Activated CD4-positive, alpha-beta T cell treated with anti-CD3 and anti-CD28 coated beads, Interleukin-2, amount 10 ng/mL, durations not matched to agents 24 days and 14 days (primary cell): ENCODE data around the gene SMOC2. TPM values are rescaled to one million over a fixed set of nuclear protein-coding genes. Genes with fewer than 3 reads are reported as not detected.

Source experiments
- DNase-seq: peaks from one replicate; pipeline ENCODE4 v3.0.0; 2022
- H3K27ac Mint-ChIP-seq: one replicate; pipeline ENCODE4 v1.8.0; 2022; ENCODE audit warnings: mild to moderate bottlenecking, mixed read lengths
- H3K27me3 Mint-ChIP-seq: one replicate; pipeline ENCODE4 v1.8.0; 2022; ENCODE audit warnings: mixed read lengths
- H3K36me3 Mint-ChIP-seq: one replicate; pipeline ENCODE4 v1.8.0; 2022; ENCODE audit warnings: low read depth, mild to moderate bottlenecking, mixed read lengths
- H3K4me1 Mint-ChIP-seq: one replicate; pipeline ENCODE4 v1.8.0; 2021; ENCODE audit warnings: mixed read lengths
- H3K4me3 Mint-ChIP-seq: one replicate; pipeline ENCODE4 v1.8.0; 2022; ENCODE audit warnings: mild to moderate bottlenecking, moderate library complexity, mixed read lengths
- H3K9me3 Mint-ChIP-seq: one replicate; pipeline ENCODE4 v1.8.0; 2021; ENCODE audit warnings: mixed read lengths
- intact Hi-C: fragments of 100-400 bp; cut with micrococcal nuclease; formaldehyde crosslinking; loops from one replicate; pipeline ENCODE4 v1.15.1; 2023
- total RNA-seq: library from RNA; stranded (reverse); gene quantifications from 2 replicates; pipeline ENCODE4 v1.2.3, GENCODE V29; 2022

Gene SMOC2
- total RNA-seq, 1 donor from 2014 or later: not detected

- no peaks in the 10 kb centered on the region for H3K27me3 Mint-ChIP-seq
- intact Hi-C loops: no loop called here
- no peaks in the 10 kb centered on the region for H3K36me3 Mint-ChIP-seq
- H3K9me3 Mint-ChIP-seq: no peaks in the 10 kb centered on the region
- no peak for DNase-seq
- H3K27ac Mint-ChIP-seq: no peak overlapping the region
- no peak overlapping the region for H3K4me3 Mint-ChIP-seq
- no peaks in the 10 kb centered on the region for H3K4me1 Mint-ChIP-seq
Measured at GRCh38 chr6:168638468-168639271, 197.7 kb downstream of the SMOC2 start.

- Mint-ChIP-seq H3K27me3 (no peaks in the 10 kb centered on the region), H3K9me3 (no peaks in the 10 kb centered on the region), H3K36me3 (no peaks in the 10 kb centered on the region), H3K4me3 (no peak overlapping the region), H3K27ac (no peak overlapping the region), H3K4me1 (no peaks in the 10 kb centered on the region)
- no peak for DNase-seq
- intact Hi-C loops: no loop called here
Measured at GRCh38 chr6:168640181-168640580, 199.2 kb downstream of the SMOC2 start.

GRCh38 chr6:168640768-168641167 is 199.8 kb downstream of the SMOC2 start:
- no peak for DNase-seq
- Mint-ChIP-seq H3K4me3 (no peak overlapping the region), H3K27ac (no peak overlapping the region), H3K27me3 (no peaks in the 10 kb centered on the region), H3K9me3 (no peaks in the 10 kb centered on the region), H3K36me3 (no peaks in the 10 kb centered on the region), H3K4me1 (no peaks in the 10 kb centered on the region)
- intact Hi-C loops: no loop called here

- H3K9me3 Mint-ChIP-seq: no peaks in the 10 kb centered on the region
- H3K4me1 Mint-ChIP-seq: no peaks in the 10 kb centered on the region
- no peak for DNase-seq
- no peak overlapping the region for H3K4me3 Mint-ChIP-seq
- H3K27me3 Mint-ChIP-seq: no peaks in the 10 kb centered on the region
- no peaks in the 10 kb centered on the region for H3K36me3 Mint-ChIP-seq
- no peak overlapping the region for H3K27ac Mint-ChIP-seq
- intact Hi-C loops: no loop called here
Measured at GRCh38 chr6:168641446-168641845, 200.5 kb downstream of the SMOC2 start.

GRCh38 chr6:168643401-168643800 is 202.4 kb downstream of the SMOC2 start:
- intact Hi-C loops: no loop called here
- H3K27ac Mint-ChIP-seq: no peak overlapping the region

GRCh38 chr6:168645326-168645725 is 204.3 kb downstream of the SMOC2 start:
- H3K36me3 Mint-ChIP-seq: no peaks in the 10 kb centered on the region
- no peaks in the 10 kb centered on the region for H3K27me3 Mint-ChIP-seq
- no peak overlapping the region for H3K4me3 Mint-ChIP-seq

More at GRCh38 chr6:168643401-168643800, 202.4 kb downstream of the SMOC2 start:
- Mint-ChIP-seq H3K4me1 (no peaks in the 10 kb centered on the region), H3K27me3 (no peaks in the 10 kb centered on the region), H3K9me3 (no peaks in the 10 kb centered on the region), H3K36me3 (no peaks in the 10 kb centered on the region), H3K4me3 (no peak overlapping the region)
- no peak for DNase-seq

GRCh38 chr6:168647271-168647670 is 206.3 kb downstream of the SMOC2 start:
- Mint-ChIP-seq H3K4me3 (no peak overlapping the region), H3K36me3 (no peaks in the 10 kb centered on the region)
- intact Hi-C loops: no loop called here

More at GRCh38 chr6:168645326-168645725, 204.3 kb downstream of the SMOC2 start:
- Mint-ChIP-seq H3K27ac (no peak overlapping the region), H3K9me3 (no peaks in the 10 kb centered on the region), H3K4me1 (no peaks in the 10 kb centered on the region)
- DNase-seq: no peak
- intact Hi-C loops: no loop called here

GRCh38 chr6:168648240-168649125 is 207.5 kb downstream of the SMOC2 start:
- H3K27ac Mint-ChIP-seq: no peak overlapping the region
- H3K27me3 Mint-ChIP-seq: no peaks in the 10 kb centered on the region
- H3K9me3 Mint-ChIP-seq: no peaks in the 10 kb centered on the region
- H3K36me3 Mint-ChIP-seq: no peaks in the 10 kb centered on the region
- no peak overlapping the region for H3K4me3 Mint-ChIP-seq
- no peak for DNase-seq
- intact Hi-C loops: no loop called here
- no peaks in the 10 kb centered on the region for H3K4me1 Mint-ChIP-seq

More at GRCh38 chr6:168647271-168647670, 206.3 kb downstream of the SMOC2 start:
- Mint-ChIP-seq H3K27ac (no peak overlapping the region), H3K27me3 (no peaks in the 10 kb centered on the region), H3K4me1 (no peaks in the 10 kb centered on the region), H3K9me3 (no peaks in the 10 kb centered on the region)
- DNase-seq: no peak

- no peak for DNase-seq
- no peaks in the 10 kb centered on the region for H3K36me3 Mint-ChIP-seq
- intact Hi-C loops: no loop called here
- no peak overlapping the region for H3K4me3 Mint-ChIP-seq
- H3K27me3 Mint-ChIP-seq: no peaks in the 10 kb centered on the region
- H3K9me3 Mint-ChIP-seq: no peaks in the 10 kb centered on the region
- H3K4me1 Mint-ChIP-seq: no peaks in the 10 kb centered on the region
- H3K27ac Mint-ChIP-seq: no peak overlapping the region
Measured at GRCh38 chr6:168649209-168649608, 208.2 kb downstream of the SMOC2 start.

GRCh38 chr6:168650671-168651111 is 209.7 kb downstream of the SMOC2 start:
- no peak for DNase-seq
- H3K36me3 Mint-ChIP-seq: no peaks in the 10 kb centered on the region
- no peaks in the 10 kb centered on the region for H3K4me1 Mint-ChIP-seq
- no peaks in the 10 kb centered on the region for H3K27me3 Mint-ChIP-seq
- no peak overlapping the region for H3K4me3 Mint-ChIP-seq
- H3K27ac Mint-ChIP-seq: no peak overlapping the region
- intact Hi-C loops: no loop called here
- H3K9me3 Mint-ChIP-seq: no peaks in the 10 kb centered on the region

- Mint-ChIP-seq H3K27me3 (no peaks in the 10 kb centered on the region), H3K9me3 (peaks cover 16% of the 10 kb centered on the region), H3K4me1 (no peaks in the 10 kb centered on the region), H3K27ac (no peak overlapping the region), H3K4me3 (no peak overlapping the region), H3K36me3 (no peaks in the 10 kb centered on the region)
- intact Hi-C loops: no loop called here
- DNase-seq: no peak
Measured at GRCh38 chr6:168655462-168656152, 214.6 kb downstream of the SMOC2 start.

GRCh38 chr6:168658059-168658458 is 217.1 kb downstream of the SMOC2 start:
- Mint-ChIP-seq H3K4me1 (no peaks in the 10 kb centered on the region), H3K4me3 (no peak overlapping the region), H3K27ac (no peak overlapping the region), H3K9me3 (peaks cover 16% of the 10 kb centered on the region), H3K36me3 (no peaks in the 10 kb centered on the region), H3K27me3 (no peaks in the 10 kb centered on the region)
- DNase-seq: no peak
- intact Hi-C loops: no loop called here

GRCh38 chr6:168660400-168660945 is 219.5 kb downstream of the SMOC2 start:
- no peak overlapping the region for H3K27ac Mint-ChIP-seq
- no peak for DNase-seq
- no peaks in the 10 kb centered on the region for H3K36me3 Mint-ChIP-seq
- H3K4me3 Mint-ChIP-seq: no peak overlapping the region
- no peaks in the 10 kb centered on the region for H3K27me3 Mint-ChIP-seq
- H3K4me1 Mint-ChIP-seq: no peaks in the 10 kb centered on the region
- peaks cover 16% of the 10 kb centered on the region for H3K9me3 Mint-ChIP-seq
- intact Hi-C loops: no loop called here
